VCaP (cell line): ENCODE results near the gene CHM.
"Not testable (repeated sequence)": the region's sequence is repeated elsewhere in the genome, so short reads cannot be mapped to it uniquely, and the experiment has no call there.

Experiments
- H3K27ac ChIP-seq: fragments of 450-650 bp; 2 replicates; pipeline ENCODE4 v1.5.1; 2017
- TF ChIP-seq, protein P1 (sequence below): fragments of 450-650 bp; conservative IDR thresholded peaks from 2 replicates; pipeline ENCODE4 v1.5.1; 2017; ENCODE audit warnings: mild to moderate bottlenecking, moderate library complexity

Gene CHM

GRCh38 chrX:85994228-85994627, 53.1 kb downstream of the CHM start:
- H3K27ac ChIP-seq, result no peak overlapping the region
- TF ChIP-seq, protein P1, sequence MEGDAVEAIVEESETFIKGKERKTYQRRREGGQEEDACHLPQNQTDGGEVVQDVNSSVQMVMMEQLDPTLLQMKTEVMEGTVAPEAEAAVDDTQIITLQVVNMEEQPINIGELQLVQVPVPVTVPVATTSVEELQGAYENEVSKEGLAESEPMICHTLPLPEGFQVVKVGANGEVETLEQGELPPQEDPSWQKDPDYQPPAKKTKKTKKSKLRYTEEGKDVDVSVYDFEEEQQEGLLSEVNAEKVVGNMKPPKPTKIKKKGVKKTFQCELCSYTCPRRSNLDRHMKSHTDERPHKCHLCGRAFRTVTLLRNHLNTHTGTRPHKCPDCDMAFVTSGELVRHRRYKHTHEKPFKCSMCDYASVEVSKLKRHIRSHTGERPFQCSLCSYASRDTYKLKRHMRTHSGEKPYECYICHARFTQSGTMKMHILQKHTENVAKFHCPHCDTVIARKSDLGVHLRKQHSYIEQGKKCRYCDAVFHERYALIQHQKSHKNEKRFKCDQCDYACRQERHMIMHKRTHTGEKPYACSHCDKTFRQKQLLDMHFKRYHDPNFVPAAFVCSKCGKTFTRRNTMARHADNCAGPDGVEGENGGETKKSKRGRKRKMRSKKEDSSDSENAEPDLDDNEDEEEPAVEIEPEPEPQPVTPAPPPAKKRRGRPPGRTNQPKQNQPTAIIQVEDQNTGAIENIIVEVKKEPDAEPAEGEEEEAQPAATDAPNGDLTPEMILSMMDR, result no peak

DNA sequence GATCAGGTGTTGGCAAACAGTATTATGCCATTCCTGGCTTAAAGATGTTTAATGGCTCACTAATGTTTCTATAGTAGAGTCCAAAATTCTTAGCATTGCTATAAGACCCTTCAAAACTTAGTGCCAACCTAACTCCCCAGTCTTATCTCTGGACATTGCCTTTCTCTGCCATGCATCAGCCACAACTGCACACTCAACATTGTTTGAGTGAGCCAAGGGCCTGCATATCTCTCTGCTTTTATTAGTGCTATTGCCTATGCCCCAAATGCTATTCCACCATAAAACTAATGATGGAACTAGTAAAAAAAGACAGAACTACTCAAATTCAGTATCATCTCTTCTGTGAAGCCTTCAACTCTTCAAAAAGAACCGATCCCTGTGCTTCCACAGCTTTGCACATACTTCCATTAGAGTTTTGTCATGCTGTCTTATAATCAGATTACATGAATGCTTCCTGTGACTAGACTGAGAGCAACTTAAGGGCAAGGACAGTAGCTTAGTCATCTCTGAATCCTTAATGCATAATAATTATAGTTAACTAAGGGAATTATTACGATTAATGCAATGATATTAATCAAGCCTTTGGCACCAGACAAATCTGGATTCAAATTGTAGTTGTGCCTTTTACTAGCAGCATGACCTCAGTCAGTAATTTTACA, 53.7 kb downstream of the CHM start:
- TF ChIP-seq, protein P1, result no peak
- no peak overlapping the region for H3K27ac ChIP-seq

GRCh38 chrX:85992811-85993229, 54.5 kb downstream of the CHM start:
- TF ChIP-seq, protein P1, result no peak
- no peak overlapping the region for H3K27ac ChIP-seq

DNA sequence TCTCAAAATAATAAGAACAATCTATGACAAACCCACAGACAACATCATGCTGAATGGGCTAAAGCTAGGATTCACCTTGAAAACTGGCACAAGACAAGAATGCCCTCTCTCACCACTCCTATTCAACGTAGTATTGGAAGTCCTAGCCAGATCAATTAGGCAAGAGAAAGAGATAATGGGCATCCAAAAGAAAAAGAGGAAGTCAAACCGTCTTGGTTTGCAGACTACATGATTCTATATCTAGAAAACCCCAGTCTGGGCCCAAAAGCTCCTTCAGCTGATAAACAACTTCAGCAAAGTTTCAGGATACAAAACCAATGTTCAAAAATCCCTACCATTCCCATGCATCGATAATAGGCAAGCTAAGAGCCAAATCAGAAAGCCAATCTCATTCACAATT, 59.0 kb downstream of the CHM start:
- H3K27ac ChIP-seq, result no peak overlapping the region
- TF ChIP-seq, protein P1, result no peak

GRCh38 chrX:85980286-85980685, 67.1 kb downstream of the CHM start:
- no peak overlapping the region for H3K27ac ChIP-seq
- TF ChIP-seq, protein P1, result no peak

DNA sequence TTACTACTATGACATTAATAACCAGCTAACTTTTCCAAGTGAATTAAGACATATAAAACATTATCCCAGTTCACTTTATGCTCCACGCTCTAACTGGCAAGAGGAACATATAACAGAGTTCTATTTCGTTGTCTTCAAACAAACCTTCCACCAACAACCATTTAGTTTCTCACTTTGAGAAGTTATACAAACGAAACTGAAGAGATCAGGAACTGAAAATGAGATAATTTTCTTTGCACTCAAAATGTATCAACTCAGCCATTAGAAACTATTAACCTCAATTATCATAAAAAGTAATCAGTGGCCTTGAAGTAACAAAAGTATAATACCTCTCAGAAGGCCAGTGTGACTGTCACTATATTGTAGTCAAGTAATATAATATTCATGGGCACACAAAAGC, 70.1 kb downstream of the CHM start:
- H3K27ac ChIP-seq, result no peak overlapping the region
- TF ChIP-seq, protein P1, result no peak

DNA sequence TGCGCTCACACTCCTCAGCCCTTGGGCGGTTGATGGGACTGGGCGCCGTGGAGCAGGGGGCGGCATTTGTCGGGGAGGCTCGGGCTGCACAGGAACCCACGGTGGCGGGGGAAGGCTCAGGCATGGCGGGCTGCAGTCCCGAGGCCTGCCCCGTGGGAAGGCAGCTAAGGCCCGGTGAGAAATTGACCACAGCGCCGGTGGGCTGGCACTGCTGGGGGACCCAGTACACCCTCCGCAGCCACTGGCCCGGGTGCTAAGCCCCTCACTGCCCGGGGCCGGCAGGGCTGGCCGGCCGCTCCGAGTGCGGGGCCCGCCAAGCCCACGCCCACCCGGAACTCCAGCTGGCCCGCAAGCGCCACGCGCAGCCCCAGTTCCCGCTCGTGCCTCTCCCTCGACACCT, 75.0 kb downstream of the CHM start:
- H3K27ac ChIP-seq, result not testable (repeated sequence)

- no peak overlapping the region for H3K27ac ChIP-seq
- TF ChIP-seq, protein P1, result no peak
Measured at GRCh38 chrX:85964744-85965143, 82.6 kb downstream of the CHM start.
